ENCODE results near the gene BTG3.

DNA sequence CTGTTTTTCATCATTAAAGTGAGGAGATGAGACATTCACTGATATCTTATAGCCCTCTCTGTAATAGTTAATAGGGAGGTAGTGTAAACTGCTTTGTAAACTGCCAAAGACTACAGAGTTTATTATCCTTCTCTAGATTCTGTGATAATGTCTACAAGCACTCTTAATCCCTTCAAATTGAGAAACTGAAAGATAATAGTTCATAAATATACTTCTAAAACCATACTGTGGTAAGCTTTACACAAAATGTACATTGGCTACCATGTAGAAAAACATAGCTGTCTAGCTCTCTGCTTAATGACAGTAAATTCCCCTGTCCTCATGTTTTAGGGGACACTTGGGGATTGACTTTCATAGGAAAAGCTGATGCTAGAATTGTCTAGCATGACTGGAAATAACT is 60.3 kb downstream of the BTG3 start:
- TF ChIP-seq ZBTB7A (IDR thresholded peaks at IDR 0.05; ENCODE audit: low read depth) = no peak
- no peak for TF ChIP-seq YY1 (IDR thresholded peaks at IDR 0.05; ENCODE audit: low read depth)
- no peak for TF ChIP-seq TEAD4 (IDR thresholded peaks at IDR 0.05)
- TF ChIP-seq CEBPB (IDR thresholded peaks at IDR 0.05) = no peak
- no peak for TF ChIP-seq NFIC (IDR thresholded peaks at IDR 0.05)
- TF ChIP-seq CREB1 (IDR thresholded peaks at IDR 0.05; ENCODE audit: low read depth) = no peak
- TF ChIP-seq, protein P1, sequence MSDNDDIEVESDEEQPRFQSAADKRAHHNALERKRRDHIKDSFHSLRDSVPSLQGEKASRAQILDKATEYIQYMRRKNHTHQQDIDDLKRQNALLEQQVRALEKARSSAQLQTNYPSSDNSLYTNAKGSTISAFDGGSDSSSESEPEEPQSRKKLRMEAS (IDR thresholded peaks at IDR 0.05) = no peak
- no peak for TF ChIP-seq RAD21 (IDR thresholded peaks at IDR 0.05; ENCODE audit: low read depth)
- TF ChIP-seq TAF1 (IDR thresholded peaks at IDR 0.05; ENCODE audit: low read depth) = no peak
- TF ChIP-seq, protein P2, sequence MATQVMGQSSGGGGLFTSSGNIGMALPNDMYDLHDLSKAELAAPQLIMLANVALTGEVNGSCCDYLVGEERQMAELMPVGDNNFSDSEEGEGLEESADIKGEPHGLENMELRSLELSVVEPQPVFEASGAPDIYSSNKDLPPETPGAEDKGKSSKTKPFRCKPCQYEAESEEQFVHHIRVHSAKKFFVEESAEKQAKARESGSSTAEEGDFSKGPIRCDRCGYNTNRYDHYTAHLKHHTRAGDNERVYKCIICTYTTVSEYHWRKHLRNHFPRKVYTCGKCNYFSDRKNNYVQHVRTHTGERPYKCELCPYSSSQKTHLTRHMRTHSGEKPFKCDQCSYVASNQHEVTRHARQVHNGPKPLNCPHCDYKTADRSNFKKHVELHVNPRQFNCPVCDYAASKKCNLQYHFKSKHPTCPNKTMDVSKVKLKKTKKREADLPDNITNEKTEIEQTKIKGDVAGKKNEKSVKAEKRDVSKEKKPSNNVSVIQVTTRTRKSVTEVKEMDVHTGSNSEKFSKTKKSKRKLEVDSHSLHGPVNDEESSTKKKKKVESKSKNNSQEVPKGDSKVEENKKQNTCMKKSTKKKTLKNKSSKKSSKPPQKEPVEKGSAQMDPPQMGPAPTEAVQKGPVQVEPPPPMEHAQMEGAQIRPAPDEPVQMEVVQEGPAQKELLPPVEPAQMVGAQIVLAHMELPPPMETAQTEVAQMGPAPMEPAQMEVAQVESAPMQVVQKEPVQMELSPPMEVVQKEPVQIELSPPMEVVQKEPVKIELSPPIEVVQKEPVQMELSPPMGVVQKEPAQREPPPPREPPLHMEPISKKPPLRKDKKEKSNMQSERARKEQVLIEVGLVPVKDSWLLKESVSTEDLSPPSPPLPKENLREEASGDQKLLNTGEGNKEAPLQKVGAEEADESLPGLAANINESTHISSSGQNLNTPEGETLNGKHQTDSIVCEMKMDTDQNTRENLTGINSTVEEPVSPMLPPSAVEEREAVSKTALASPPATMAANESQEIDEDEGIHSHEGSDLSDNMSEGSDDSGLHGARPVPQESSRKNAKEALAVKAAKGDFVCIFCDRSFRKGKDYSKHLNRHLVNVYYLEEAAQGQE (IDR thresholded peaks at IDR 0.05; ENCODE audit: low read depth) = no peak
- TF ChIP-seq TCF12 (IDR thresholded peaks at IDR 0.05; ENCODE audit: low read depth) = no peak
